GM12874 (cell line): ENCODE measurements around the gene SH3GL3.

Experiments used
- CTCF ChIP-seq: IDR thresholded peaks from 2 replicates; pipeline ENCODE4 v1.5.1; 2011; ENCODE audit warnings: low read depth, mild to moderate bottlenecking, control low read depth, low read length, moderate library complexity; ENCODE audit not compliant: insufficient read depth

Gene SH3GL3

GRCh38 chr15:83555383-83555782, 108.2 kb downstream of the SH3GL3 start:
- no peak for TF ChIP-seq CTCF

- no peak for TF ChIP-seq CTCF
These were observed 108.9 kb downstream of the SH3GL3 start for GRCh38 chr15:83556068-83556467.

DNA sequence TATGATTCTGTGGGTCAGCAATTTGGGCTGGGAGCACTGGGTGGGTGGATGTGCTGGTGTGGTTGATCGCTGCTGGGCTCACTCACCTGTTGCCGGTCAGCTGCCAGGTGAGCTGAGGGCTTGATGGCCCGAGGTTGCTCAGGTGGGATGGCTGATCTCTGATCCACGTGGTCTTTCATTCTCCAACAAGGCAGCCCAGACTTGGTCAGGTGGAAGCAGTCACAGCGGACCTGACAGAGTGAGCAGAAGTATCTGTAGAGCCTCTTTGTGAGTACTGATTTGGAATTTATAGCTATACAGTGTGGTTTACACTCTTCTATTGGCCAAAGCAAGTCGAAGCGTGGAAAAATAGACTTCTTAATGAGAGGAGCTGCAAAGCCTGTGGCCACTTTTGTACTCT, 109.6 kb downstream of the SH3GL3 start:
- no peak for TF ChIP-seq CTCF

GRCh38 chr15:83558146-83558545, 111.0 kb downstream of the SH3GL3 start:
- TF ChIP-seq CTCF = no peak

DNA sequence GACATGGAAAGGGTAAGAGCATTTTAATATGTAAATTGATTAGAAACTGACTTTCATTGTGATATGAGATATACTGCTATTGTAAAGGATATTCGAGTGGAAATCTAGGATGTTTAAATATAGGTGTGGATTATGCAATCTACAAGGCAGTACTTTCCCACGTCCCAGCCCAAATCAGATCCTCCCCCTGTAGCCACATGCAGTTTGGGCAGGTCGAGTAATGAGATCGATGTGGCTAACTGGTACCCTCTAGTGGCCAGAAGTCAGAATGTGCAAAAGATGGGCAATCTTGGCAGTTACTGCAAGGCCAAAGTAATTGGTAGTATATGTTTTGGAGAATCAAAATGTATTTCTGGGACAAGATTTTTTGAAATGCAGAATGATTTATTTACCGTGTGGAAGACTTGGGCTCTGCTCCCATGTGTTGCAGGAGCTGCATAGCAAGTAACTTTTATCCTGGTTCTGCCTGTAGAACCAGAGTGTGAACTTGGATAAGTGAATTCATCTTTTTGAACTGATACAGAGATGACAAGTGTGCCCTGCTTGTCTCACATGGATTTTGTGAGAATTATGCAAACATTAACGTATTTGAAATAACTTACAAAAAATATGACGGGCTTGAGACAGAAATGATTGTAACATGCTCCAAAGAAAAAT, 112.3 kb downstream of the SH3GL3 start:
- TF ChIP-seq CTCF = peak; percentile 82

- TF ChIP-seq CTCF = no peak
These were observed 114.5 kb downstream of the SH3GL3 start for GRCh38 chr15:83561661-83562060.

DNA sequence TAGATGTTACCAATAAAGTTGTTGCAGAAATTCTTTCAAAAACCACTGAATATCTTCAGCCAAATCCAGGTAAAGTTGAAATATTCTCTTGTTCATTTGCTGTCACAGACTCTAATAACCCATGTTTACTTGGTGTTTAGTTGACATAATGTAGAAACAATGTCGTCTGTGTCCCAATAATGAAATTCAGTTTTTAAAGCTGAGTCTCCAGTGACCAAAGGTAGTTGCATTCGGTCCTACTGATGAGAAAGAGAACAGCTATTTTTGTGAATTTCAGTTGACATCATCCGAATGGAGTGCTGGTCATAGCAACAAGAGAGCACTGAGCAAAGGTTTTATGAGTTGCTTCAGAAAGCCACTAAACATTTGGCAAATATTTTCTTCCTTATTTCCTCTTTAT, 118.0 kb downstream of the SH3GL3 start:
- no peak for TF ChIP-seq CTCF
